Activated T-cell treated with anti-CD3 and anti-CD28 coated beads for 1 hour (primary cell): Measurements from ENCODE around the gene DEAF1.
"Not testable (repeated sequence)": the region's sequence is repeated elsewhere in the genome, so short reads cannot be mapped to it uniquely, and the experiment has no call there.

ENCODE experiments used
- DNase-seq: peaks from one replicate; pipeline ENCODE4 v3.0.0-alpha.2; 2020; ENCODE audit warnings: low read depth

The DEAF1 gene

GRCh38 chr11:694563-695287, at the start of gene DEAF1:
Gene DEAF1, minus strand, starts transcription at chr11:695222. Its CDS starts 175 bp downstream, at chr11:695047.
- DNase-seq: peak; percentile 98

- no peak for DNase-seq
Observed at GRCh38 chr11:742571-743201, 47.7 kb upstream of the DEAF1 start.

GRCh38 chr11:742156-742546, 47.1 kb upstream of the DEAF1 start:
- DNase-seq: no peak

GRCh38 chr11:737899-738298, 42.9 kb upstream of the DEAF1 start:
- not testable (repeated sequence) for DNase-seq

- DNase-seq: no peak
Observed at GRCh38 chr11:737366-737765, 42.3 kb upstream of the DEAF1 start.

GRCh38 chr11:734541-734940, 39.5 kb upstream of the DEAF1 start:
- not testable (repeated sequence) for DNase-seq

GRCh38 chr11:733072-733471, 38.0 kb upstream of the DEAF1 start:
- DNase-seq: no peak

- DNase-seq: no peak
Observed at GRCh38 chr11:729492-730074, 34.6 kb upstream of the DEAF1 start.

GRCh38 chr11:728901-729491, 34.0 kb upstream of the DEAF1 start:
- no peak for DNase-seq

GRCh38 chr11:727859-728748, 33.1 kb upstream of the DEAF1 start:
- DNase-seq: peak; percentile 74

- DNase-seq: no peak
Observed at GRCh38 chr11:727281-727701, 32.3 kb upstream of the DEAF1 start.

- DNase-seq: peak; percentile 40
Observed at GRCh38 chr11:726278-727220, 31.5 kb upstream of the DEAF1 start.

GRCh38 chr11:725624-726202, 30.7 kb upstream of the DEAF1 start:
- DNase-seq: no peak

- DNase-seq: no peak
Observed at GRCh38 chr11:724778-725386, 29.9 kb upstream of the DEAF1 start.

GRCh38 chr11:724049-724777, 29.2 kb upstream of the DEAF1 start:
- DNase-seq: no peak

- peak; percentile 46 for DNase-seq
Observed at GRCh38 chr11:723120-723883, 28.3 kb upstream of the DEAF1 start.

- DNase-seq: no peak
Observed at GRCh38 chr11:722346-722811, 27.4 kb upstream of the DEAF1 start.

- DNase-seq: peak; percentile 51
Observed at GRCh38 chr11:721741-722345, 26.8 kb upstream of the DEAF1 start.
